Astrocyte (in vitro differentiated cells and primary cell): ENCODE data around the gene SCUBE1. TPM values are rescaled to one million over a fixed set of nuclear protein-coding genes. Genes with fewer than 3 reads are reported as not detected.

Source experiments
- DNase-seq: peaks from one replicate; pipeline ENCODE4 v3.0.0-alpha.2; 2010; ENCODE audit warnings: low read depth
- FAIRE-seq: peaks from 2 replicates; lab custom pipeline; 2011; peaks lifted over from hg19 to GRCh38; lab: Jason Lieb, UNC
- H2AFZ ChIP-seq: 2 replicates; pipeline ENCODE4 v1.6.0; 2012; ENCODE audit warnings: low read depth, low read length, inconsistent platforms
- H3K27ac ChIP-seq: 2 replicates; pipeline ENCODE4 v1.5.1; 2011; ENCODE audit warnings: low read depth, low read length, inconsistent platforms
- H3K27me3 ChIP-seq: 2 replicates; pipeline ENCODE4 v1.6.0; 2011; ENCODE audit warnings: low read length, inconsistent platforms; ENCODE audit not compliant: insufficient read depth
- H3K36me3 ChIP-seq: 2 replicates; pipeline ENCODE4 v1.5.1; 2011; ENCODE audit warnings: low read length, inconsistent platforms; ENCODE audit not compliant: insufficient read depth
- H3K4me1 ChIP-seq: 2 replicates; pipeline ENCODE4 v1.5.1; 2011; ENCODE audit warnings: low read length, inconsistent platforms; ENCODE audit not compliant: insufficient read depth
- H3K4me2 ChIP-seq: 2 replicates; pipeline ENCODE4 v1.6.0; 2012; ENCODE audit warnings: low read length, inconsistent platforms
- H3K4me3 ChIP-seq: 2 replicates; pipeline ENCODE4 v1.5.1; 2011; ENCODE audit warnings: low read depth, mild to moderate bottlenecking, low read length, inconsistent platforms; ENCODE audit not compliant: insufficient read depth
- H3K79me2 ChIP-seq: 2 replicates; pipeline ENCODE4 v1.6.0; 2012; ENCODE audit warnings: mild to moderate bottlenecking, low read length, inconsistent platforms; ENCODE audit not compliant: insufficient read depth
- H3K9ac ChIP-seq: 2 replicates; pipeline ENCODE4 v1.6.0; 2012; ENCODE audit warnings: mild to moderate bottlenecking, low read length, inconsistent platforms
- H3K9me3 ChIP-seq: 2 replicates; pipeline ENCODE4 v1.5.1; 2012; ENCODE audit warnings: low read depth, mild to moderate bottlenecking, low read length, inconsistent platforms; ENCODE audit not compliant: insufficient read depth
- H4K20me1 ChIP-seq: 2 replicates; pipeline ENCODE4 v1.6.0; 2012; ENCODE audit warnings: low read length, inconsistent platforms; ENCODE audit not compliant: insufficient read depth
- H3K27ac Mint-ChIP-seq: one replicate; pipeline ENCODE4 v1.8.0; 2021; ENCODE audit warnings: mild to moderate bottlenecking, mixed read lengths; ENCODE audit not compliant: unreplicated experiment
- H3K27me3 Mint-ChIP-seq: one replicate; pipeline ENCODE4 v1.8.0; 2021; ENCODE audit warnings: low read depth, mixed read lengths; ENCODE audit not compliant: unreplicated experiment
- H3K36me3 Mint-ChIP-seq: one replicate; pipeline ENCODE4 v1.8.0; 2021; ENCODE audit warnings: low read depth, mixed read lengths; ENCODE audit not compliant: unreplicated experiment
- H3K4me1 Mint-ChIP-seq: one replicate; pipeline ENCODE4 v1.8.0; 2021; ENCODE audit warnings: low read depth, mixed read lengths; ENCODE audit not compliant: unreplicated experiment
- H3K4me3 Mint-ChIP-seq: one replicate; pipeline ENCODE4 v1.8.0; 2021; ENCODE audit warnings: mild to moderate bottlenecking, moderate library complexity, mixed read lengths; ENCODE audit not compliant: unreplicated experiment
- H3K9me3 Mint-ChIP-seq: one replicate; pipeline ENCODE4 v1.8.0; 2021; ENCODE audit warnings: mild to moderate bottlenecking, mixed read lengths; ENCODE audit not compliant: unreplicated experiment
- CTCF ChIP-seq: IDR thresholded peaks from 2 replicates; pipeline ENCODE4 v1.5.1; 2011; ENCODE audit warnings: low read depth, mild to moderate bottlenecking, inconsistent platforms, low read length, moderate library complexity; ENCODE audit not compliant: insufficient read depth
- EZH2 ChIP-seq: IDR thresholded peaks from 2 replicates; pipeline ENCODE4 v1.6.1; 2012; ENCODE audit warnings: mild to moderate bottlenecking, low read length, inconsistent platforms; ENCODE audit not compliant: insufficient read depth
- total RNA-seq: library from RNA; stranded (reverse); gene quantifications from 2 replicates; pipeline ENCODE4 v1.2.1, GENCODE V29; 2021

The SCUBE1 gene
- total RNA-seq, 1 donor from 2014 or later = 0.07 TPM

- Histone ChIP-seq H3K9me3 (no peaks in the 10 kb centered on the region), H3K4me2 (no peak overlapping the region), H3K79me2 (no peaks in the 10 kb centered on the region), H3K27me3 (peaks cover 10% of the 10 kb centered on the region), H3K4me1 (no peaks in the 10 kb centered on the region), H3K27ac (no peak overlapping the region), H2AFZ (no peak overlapping the region), H3K4me3 (no peak overlapping the region), H4K20me1 (no peaks in the 10 kb centered on the region), H3K9ac (no peak overlapping the region), H3K36me3 (no peaks in the 10 kb centered on the region)
- peaks cover 69% of the 10 kb centered on the region for H3K27me3 Mint-ChIP-seq
- FAIRE-seq = no peak
- H3K36me3 Mint-ChIP-seq = no peaks in the 10 kb centered on the region
- H3K27ac Mint-ChIP-seq = no peak overlapping the region
- H3K4me3 Mint-ChIP-seq = no peak overlapping the region
- no peak for DNase-seq
- no peak for TF ChIP-seq CTCF
- no peak for TF ChIP-seq EZH2
- H3K9me3 Mint-ChIP-seq = no peaks in the 10 kb centered on the region
- H3K4me1 Mint-ChIP-seq = no peaks in the 10 kb centered on the region
These were observed 100.5 kb downstream of the SCUBE1 start for GRCh38 chr22:43242627-43243026.

- no peaks in the 10 kb centered on the region for H4K20me1 ChIP-seq
- H3K9ac ChIP-seq = no peak overlapping the region
- Mint-ChIP-seq H3K4me1 (no peaks in the 10 kb centered on the region), H3K27ac (no peak overlapping the region), H3K9me3 (no peaks in the 10 kb centered on the region), H3K36me3 (no peaks in the 10 kb centered on the region), H3K27me3 (peaks cover 68% of the 10 kb centered on the region), H3K4me3 (no peak overlapping the region)
- H3K79me2 ChIP-seq = no peaks in the 10 kb centered on the region
- no peak overlapping the region for H3K27ac ChIP-seq
- TF ChIP-seq CTCF (no peak), EZH2 (no peak)
- no peak overlapping the region for H3K4me2 ChIP-seq
- peaks cover 10% of the 10 kb centered on the region for H3K27me3 ChIP-seq
- no peak overlapping the region for H2AFZ ChIP-seq
- no peak for DNase-seq
- FAIRE-seq = no peak
- H3K9me3 ChIP-seq = no peaks in the 10 kb centered on the region
- H3K4me3 ChIP-seq = no peak overlapping the region
- no peaks in the 10 kb centered on the region for H3K36me3 ChIP-seq
- no peaks in the 10 kb centered on the region for H3K4me1 ChIP-seq
These were observed 101.3 kb downstream of the SCUBE1 start for GRCh38 chr22:43241699-43242386.

GRCh38 chr22:43241138-43241597 is 102.0 kb downstream of the SCUBE1 start:
- Histone ChIP-seq H4K20me1 (no peaks in the 10 kb centered on the region), H3K9ac (no peak overlapping the region), H3K4me1 (no peaks in the 10 kb centered on the region), H3K27me3 (peaks cover 10% of the 10 kb centered on the region), H3K27ac (no peak overlapping the region), H3K4me2 (no peak overlapping the region), H3K36me3 (no peaks in the 10 kb centered on the region), H3K79me2 (no peaks in the 10 kb centered on the region), H3K4me3 (no peak overlapping the region), H3K9me3 (no peaks in the 10 kb centered on the region), H2AFZ (no peak overlapping the region)
- H3K9me3 Mint-ChIP-seq = no peaks in the 10 kb centered on the region
- no peaks in the 10 kb centered on the region for H3K4me1 Mint-ChIP-seq
- FAIRE-seq = no peak
- no peak overlapping the region for H3K27ac Mint-ChIP-seq
- H3K27me3 Mint-ChIP-seq = peaks cover 69% of the 10 kb centered on the region
- DNase-seq = no peak
- H3K4me3 Mint-ChIP-seq = no peak overlapping the region
- H3K36me3 Mint-ChIP-seq = no peaks in the 10 kb centered on the region
- TF ChIP-seq CTCF = no peak
- no peak for TF ChIP-seq EZH2
